RPMI7951 (cell line): ENCODE measurements around the gene COX7B2. TPM values are rescaled to one million over a fixed set of nuclear protein-coding genes. Genes with fewer than 3 reads are reported as not detected.

Experiments used
- DNase-seq: peaks from one replicate; pipeline ENCODE4 v3.0.0-alpha.2; 2012; ENCODE audit warnings: low read depth
- total RNA-seq: library from RNA; depleted of rRNA; stranded (reverse); fragments of >200 nt; shearing (Covaris generic); gene quantifications from 2 replicates; pipeline ENCODE4 v1.2.3, GENCODE V29; 2014; rRNA removed

The COX7B2 gene
- not detected in 2 replicates for total RNA-seq

DNA sequence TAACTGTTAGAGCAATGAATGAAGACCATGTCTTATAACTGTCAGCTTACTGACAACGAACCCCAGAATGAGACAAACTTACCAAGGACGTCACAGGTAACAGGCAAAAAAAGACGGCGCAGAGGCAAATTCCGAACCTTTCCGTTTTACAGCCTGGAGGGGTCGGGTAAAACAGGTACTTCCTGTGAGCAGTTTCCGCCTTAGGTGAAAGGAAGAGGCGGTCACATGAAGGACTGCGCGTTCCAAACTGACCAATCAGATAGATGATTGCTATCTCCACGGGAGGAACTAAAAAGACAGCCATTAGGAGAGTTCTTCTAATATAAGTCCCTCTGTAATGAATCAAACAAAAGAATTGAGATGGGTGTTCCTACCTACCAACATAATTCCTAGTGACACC lies at the start of gene COX7B2:
COX7B2 (minus strand) TSS at position 168 of the 400 bp plus-strand sequence. CDS start 174,053 bp downstream, outside the sequence.
- no peak for DNase-seq

- DNase-seq, result no peak
Measured at GRCh38 chr4:46956451-46956850, 47.4 kb upstream of the COX7B2 start.

DNA sequence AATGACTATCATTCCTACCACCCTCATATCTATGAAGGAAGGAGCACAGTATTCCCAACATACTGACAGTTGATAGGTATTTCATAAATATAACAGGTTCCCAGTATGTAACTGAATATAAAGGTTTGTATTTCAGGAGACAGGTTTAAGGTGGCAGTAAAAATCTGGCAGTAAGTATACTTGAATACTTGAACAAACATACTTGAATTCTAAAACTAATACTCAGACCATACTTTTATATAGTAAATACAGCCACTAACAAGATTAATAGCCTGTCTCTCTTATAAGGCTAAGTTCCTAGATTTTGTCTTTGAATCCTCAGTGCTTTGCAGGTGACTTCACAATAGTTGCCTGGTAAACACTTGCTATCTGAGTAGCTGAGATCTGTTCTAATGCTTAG lies 46.6 kb upstream of the COX7B2 start:
- no peak for DNase-seq

DNA sequence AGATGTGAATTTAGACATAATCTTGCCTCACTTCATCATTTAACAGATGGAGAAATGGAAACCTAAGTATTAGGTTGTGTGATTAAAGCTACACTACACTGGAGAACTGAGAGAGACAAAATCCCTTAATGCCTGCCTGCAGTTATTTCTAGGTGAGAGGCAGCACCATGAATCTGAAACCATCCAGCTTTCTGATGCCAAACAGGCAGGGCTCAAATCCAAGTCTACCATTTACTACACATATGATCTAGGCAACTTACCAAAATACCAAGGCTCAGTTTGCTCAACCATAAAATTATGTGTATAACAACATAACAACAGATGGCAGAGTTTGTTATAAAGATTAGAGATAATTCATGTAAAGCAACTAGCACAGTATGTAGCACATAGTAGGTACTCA lies 45.6 kb upstream of the COX7B2 start:
- DNase-seq, result no peak

DNA sequence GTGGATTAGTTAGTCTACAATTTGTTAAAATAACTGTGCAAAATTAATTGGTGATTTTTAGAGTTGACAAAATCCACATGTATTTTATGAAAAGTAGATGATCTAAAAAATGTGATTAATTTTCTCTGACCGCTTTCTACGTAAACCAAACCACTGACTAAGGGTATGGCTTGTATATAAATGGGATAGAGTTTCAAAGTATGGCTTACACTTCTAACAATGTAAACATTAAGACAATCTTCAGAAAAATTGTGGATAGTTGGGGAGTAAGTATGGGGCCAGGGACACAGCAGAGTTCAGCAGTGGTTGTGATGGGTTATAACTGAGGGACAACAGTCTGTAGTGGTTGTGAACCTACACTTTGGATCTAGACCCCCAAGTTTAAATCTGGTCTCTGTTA lies 44.5 kb upstream of the COX7B2 start:
- no peak for DNase-seq

- DNase-seq, result no peak
Measured at GRCh38 chr4:46952451-46952850, 43.4 kb upstream of the COX7B2 start.

- no peak for DNase-seq
Measured at GRCh38 chr4:46950826-46951225, 41.8 kb upstream of the COX7B2 start.

GRCh38 chr4:46949822-46950221 lies 40.8 kb upstream of the COX7B2 start:
- no peak for DNase-seq

GRCh38 chr4:46947541-46947940 lies 38.5 kb upstream of the COX7B2 start:
- no peak for DNase-seq

DNA sequence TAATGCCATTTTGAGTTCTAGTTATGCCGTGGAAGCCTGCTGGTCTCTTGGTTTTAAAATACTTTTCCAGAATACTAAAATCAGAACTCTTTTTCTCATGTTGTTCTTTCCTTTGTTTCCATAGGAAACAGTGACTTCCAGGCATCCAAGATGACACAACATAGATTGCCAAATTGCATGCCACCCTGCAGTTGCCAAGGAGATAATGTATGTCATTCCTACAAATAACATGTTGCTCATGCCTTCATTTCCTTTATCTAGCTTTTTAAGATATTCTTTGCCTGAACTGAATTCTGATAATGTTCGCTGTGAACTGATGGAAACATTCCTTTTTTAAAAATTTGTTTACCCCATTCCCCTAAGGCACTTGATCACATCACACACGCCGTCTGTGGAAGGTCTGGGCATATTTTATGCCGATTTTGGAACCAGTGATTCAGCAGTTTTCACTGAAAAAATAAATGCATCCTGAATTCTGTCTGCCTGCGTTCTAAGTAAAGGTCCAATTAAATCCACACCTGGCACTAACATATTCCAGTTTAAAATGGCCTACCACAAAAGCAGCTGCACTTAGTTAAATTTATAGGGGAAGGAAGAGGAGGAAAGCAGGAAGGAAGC lies 38.0 kb upstream of the COX7B2 start:
- no peak for DNase-seq

DNA sequence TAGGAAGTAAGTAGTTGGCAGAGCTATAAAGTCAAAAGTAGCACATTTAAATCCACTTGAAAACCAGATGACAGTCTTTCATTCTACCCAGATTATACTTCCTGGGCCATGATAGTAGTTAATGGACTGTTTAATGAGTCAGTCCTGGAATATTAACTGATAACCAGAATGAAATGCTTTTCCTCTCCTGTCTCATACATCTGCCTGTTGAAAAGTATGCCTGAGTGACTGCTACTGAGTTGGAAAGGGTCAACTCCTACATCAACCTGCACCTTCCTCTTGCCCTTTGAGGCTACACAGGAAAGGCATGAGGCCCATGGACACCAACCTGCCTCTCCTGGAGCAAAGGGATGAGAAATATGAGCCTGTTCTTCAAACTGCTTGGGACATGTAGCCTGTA lies 36.0 kb upstream of the COX7B2 start:
- DNase-seq, result no peak

DNA sequence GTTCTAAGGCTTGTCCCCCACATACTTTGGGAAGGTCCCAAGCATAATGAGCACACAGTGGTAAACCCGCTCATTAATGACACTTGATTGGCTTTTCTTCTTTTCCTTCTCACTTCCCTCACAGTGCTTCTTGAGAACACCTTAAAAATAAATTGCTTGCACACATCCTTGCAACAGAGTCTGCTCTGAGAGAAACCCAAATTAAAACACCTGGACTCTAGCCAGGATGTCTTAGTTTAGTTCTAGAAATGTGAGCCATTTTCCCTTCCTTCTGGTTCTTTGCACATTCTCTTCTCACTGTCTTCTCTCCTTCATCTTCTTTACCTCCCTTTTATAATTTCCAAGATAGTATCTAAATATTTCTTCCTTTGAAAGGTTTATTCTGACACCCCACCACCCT lies 35.3 kb upstream of the COX7B2 start:
- DNase-seq, result no peak

DNA sequence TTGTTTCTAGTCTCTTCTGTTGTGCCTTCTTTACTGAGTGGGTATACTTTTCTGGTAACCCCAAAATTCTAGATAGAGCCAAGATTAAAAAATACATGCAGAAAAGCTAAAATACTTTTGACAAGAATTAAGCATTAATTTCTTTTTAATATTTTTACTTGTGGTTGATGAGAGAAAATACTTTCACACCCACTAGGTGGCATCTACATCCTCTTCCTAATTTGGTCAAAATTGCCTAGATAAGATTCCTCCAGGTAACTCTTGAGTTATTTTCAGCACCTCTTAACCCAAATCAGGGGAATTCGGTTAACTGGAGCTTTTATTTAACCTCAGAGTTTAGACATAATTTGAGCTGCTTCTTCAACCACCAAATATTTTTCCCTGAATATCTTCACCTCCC lies 28.4 kb upstream of the COX7B2 start:
- no peak for DNase-seq

GRCh38 chr4:46934726-46935125 lies 25.7 kb upstream of the COX7B2 start:
- no peak for DNase-seq

GRCh38 chr4:46933686-46934085 lies 24.6 kb upstream of the COX7B2 start:
- no peak for DNase-seq

DNA sequence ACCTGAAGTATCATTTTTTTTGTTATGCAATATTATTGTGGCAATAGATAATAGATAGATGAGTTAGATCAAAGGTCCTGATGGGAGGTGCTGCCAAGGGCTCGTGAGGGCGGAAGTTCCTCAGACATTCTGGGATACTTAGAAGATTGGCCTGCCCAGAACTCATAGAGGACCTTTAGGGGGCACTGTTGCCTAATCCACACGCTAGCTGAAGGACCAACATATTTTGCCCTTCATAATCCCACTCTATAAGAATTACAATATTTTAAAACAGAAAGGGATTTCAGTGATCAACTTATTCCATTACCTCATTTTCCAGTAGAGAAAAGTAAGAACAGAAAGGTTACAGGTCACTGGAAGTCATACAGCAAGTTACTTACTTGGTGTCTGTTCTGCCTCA lies 22.9 kb upstream of the COX7B2 start:
- DNase-seq, result no peak

- DNase-seq, result no peak
Measured at GRCh38 chr4:46930891-46931290, 21.8 kb upstream of the COX7B2 start.

DNA sequence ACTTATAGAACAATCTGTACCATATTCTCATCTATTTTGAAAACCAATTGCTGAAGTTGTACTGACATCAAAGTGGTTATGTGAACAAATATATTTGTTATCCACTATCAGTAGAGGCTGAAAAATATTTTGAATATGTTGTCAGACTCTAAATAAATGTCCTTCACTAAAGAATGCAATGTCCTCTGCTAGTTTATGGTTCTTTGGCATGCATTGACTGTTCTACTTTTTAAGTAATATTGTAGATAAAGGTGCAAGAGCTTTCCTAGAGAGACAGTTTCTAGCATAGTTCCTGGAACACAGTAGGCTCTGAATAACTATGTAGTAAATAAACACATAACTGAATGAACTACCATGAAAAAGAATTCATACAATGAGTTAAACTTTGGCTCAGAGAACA lies 18.2 kb upstream of the COX7B2 start:
- DNase-seq, result no peak

DNA sequence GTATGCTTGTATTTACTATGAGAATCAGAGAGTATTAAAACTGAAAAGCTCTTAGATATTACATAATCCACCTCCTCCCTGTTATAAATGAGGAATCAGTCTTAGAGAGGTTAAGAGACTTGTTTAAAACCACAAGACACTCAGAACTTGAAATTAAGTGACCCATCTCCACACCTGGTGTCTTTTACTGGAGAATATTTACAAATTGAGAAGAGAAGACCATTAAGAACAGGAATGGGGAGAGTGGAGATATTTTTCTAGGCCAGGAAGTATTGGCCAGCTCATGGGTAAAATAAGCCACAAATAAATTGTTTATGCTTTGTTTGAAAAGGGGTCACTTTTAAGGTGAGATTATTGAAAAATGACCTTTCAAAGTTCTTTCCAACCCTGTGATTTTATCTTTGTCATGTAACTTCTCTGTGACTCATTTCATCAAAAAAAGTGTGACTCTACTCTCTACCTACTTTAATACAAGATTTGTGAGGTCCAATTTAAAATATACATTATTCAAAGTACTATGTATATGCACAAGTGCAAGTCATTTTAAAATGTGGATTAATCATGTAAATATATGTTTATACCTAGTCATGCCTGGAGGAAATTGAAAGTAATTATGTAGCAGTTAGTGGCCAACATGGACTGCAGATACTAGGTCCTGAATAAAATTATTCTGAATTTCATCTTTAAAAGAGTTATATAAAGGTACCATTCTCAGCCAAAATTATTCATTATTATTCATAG lies 15.9 kb upstream of the COX7B2 start:
- DNase-seq, result no peak

- DNase-seq, result no peak
Measured at GRCh38 chr4:46922205-46922604, 13.2 kb upstream of the COX7B2 start.

GRCh38 chr4:46908148-46908547 lies 897 bp downstream of the COX7B2 start:
- DNase-seq, result no peak

DNA sequence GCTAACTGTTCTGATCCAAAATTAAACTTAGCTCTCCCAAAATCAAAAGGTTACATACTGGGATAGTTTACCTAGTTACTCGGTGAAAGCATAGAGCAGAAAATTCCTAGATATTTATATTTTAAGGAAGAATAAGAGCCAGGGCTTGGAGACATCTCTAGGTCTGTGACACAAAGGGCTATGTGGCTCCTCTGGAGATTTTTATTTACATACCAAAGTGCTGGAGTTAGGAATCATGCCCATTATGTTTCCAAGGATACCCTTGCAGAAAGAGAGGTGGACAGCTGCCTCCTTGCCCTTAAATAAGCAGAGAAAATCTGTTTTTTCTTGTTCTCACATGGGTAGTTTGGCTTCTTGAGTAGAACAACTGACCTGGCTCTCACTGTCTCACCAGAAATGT lies 9.0 kb downstream of the COX7B2 start:
- no peak for DNase-seq

GRCh38 chr4:46894826-46895225 lies 14.2 kb downstream of the COX7B2 start:
- no peak for DNase-seq

GRCh38 chr4:46890056-46890455 lies 19.0 kb downstream of the COX7B2 start:
- DNase-seq, result no peak
